GDM1 (cell line): ENCODE data around the gene MRPS7.
"Not testable (repeated sequence)": the region's sequence is repeated elsewhere in the genome, so short reads cannot be mapped to it uniquely, and the experiment has no call there.

Source experiments
- DNase-seq: peaks from one replicate; lab custom pipeline; 2025; lab: John Stamatoyannopoulos, UW

MRPS7 gene

DNA sequence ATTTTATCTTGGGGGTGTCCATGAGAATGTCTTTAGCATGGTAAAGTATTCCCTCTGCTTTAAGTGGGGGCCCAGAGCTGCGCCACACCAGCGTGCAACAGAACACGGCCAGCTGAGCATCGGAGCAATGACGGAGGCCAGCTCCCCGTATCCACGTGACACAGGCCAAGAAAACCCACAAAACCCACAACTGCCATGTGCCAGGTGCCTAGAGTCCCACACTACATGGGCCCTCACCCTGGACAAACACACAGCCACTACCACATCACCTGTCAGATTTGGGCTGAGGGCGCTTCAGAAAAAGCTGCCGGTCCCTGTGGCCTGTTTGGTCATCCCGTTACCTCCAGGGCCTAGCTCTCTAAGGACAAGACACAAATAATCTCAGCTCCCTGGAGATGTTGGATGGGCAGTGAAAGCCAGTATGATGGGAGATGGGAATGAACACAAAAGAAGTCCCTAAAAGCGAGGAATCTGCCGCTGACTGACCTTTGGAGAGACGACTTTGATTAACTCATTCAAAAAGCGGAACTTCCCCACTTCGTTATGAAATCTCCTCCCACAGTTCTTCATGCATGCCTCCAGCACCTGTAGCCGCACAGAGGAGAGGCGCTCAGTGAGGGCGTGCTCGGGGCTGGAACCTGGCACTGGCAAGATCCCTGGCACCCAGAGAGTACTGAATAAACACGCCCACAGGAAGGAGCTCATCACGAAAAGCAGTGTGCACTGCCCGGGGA is 17.4 kb upstream of the MRPS7 start:
- DNase-seq, result no peak

- no peak for DNase-seq
Measured at GRCh38 chr17:75245011-75245410, 16.7 kb upstream of the MRPS7 start.

DNA sequence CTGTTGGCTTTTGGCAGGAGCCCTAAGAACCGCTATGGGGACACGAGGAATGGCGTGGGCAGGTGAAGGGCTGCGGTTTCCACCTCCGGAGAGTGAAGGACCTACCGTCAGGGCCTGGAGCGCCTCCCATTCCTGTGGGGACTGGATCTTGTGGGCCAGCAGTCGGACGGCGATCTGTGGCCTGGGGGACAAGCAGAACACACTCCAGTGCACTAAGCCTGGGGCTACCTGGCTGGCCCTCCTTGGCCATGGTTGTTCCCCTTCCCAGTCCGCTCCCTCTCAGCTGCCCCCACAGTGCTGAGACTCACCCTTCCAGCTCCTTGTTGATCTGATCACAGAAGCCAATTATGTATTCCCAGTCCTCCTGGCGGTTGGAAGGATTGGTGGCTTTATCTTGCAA is 15.3 kb upstream of the MRPS7 start:
- DNase-seq, result no peak

DNA sequence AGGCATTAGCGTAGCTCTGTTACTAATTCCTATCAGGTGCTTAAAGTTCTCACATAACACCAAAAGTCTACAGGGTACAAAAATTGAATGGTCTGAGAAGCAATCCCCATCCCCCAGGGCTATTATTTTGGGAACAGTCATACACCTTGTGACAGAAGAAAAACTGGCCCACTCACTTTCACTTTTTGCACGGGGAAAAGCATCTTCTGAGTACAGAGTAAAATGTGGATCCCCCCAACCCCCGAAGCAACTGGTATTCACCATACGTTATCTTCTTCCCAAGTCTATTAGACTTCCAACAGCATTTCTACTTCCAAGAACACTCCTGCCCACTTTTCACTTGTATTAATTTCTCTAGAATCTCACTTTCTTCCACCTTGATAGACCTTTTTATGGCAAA is 12.1 kb upstream of the MRPS7 start:
- DNase-seq, result no peak

- DNase-seq, result no peak
Measured at GRCh38 chr17:75250009-75250471, 11.6 kb upstream of the MRPS7 start.

- DNase-seq, result no peak
Measured at GRCh38 chr17:75252039-75252816, 9.5 kb upstream of the MRPS7 start.

DNA sequence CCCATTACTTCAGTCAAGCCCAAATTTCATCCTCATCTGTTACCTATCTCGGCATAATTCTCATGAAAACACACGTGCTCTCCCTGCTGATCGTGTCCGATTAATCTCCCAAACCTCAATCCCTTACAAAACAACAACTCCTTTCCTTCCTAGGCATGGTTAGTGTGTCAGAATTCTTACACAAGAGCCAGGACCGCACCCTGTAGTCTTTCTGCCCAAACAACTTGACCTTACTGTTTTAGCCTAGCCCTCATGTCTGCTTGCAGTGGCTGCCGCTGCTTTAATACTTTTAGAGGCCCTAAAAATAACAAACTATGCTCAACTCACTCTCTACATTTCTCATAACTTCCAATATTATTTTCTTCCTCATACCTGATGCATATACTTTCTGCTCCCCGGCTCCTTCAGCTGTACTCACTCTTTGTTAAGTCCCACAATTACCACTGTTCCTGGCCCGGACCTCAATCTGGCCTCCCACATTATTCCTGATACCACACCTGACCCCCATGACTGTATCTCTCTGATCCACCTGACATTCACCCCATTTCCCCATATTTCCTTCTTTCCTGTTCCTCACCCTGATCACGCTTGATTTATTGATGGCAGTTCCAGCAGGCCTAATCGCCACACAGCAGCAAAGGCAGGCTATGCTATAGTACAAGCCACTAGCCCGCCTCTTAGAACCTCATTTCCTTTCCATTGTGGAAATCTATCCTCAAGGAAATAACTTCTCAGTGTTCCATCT is 5.6 kb upstream of the MRPS7 start:
- DNase-seq, result not testable (repeated sequence)

DNA sequence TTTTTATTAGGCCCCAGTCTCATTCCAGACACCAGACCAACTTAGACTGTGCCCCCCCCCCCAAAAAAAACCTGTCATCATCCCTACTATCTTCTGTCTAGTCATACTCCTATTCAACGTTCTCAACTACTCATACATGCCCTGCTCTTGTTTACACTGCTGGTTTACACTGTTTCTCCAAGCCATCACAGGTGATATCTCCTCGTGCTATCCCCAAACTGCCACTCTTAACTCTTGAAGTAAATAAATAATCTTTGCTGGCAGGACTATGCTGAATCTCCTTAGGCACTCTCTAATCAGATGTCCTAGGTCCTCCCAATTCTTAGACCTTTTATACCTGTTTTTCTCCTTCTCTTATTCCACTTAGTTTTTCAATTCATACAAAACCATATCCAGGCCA is 4.5 kb upstream of the MRPS7 start:
- DNase-seq, result not testable (repeated sequence)

GRCh38 chr17:75260641-75261335 is 891 bp upstream of the MRPS7 start:
- DNase-seq, result no peak

DNA sequence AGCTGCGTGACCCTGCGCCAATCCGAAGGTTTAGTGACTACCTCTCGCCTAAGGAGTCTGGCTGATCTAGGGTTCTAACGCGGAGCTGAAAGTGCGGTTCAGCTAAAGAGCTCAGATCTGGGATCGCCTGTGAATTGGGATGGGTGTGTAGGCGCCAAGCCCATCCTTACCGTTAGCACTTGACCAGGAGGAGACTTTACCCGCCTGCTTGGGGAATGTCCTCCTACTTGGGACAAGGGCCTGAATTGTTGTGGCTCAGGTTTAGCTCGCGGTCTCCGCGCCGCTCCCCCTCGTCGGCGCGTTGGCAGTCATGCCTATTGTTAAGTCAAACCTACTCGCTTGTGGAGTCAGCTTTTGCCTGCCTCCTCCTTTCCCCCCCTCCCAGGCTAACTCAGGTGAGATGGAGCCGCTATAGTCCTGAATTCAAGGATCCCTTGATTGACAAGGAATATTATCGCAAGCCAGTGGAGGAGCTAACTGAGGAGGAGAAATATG is 480 bp downstream of the MRPS7 start:
- no peak for DNase-seq

DNA sequence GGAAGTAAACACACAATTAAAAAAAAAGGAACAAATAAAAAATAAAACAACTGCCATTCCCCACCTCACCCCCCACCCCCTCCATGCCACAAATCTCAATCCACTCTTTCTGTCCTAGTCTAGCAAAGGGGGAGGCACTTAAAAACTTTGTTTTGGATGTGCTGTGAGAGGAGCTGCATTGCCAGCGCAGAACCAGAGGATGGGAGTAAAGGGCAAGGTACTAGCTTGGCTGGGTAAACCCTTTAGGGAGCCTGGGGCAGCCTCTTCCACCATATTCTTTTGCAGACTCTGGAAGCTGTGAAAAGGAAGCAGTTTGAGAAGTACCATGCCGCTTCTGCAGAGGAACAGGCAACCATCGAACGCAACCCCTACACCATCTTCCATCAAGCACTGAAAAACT is 1.4 kb downstream of the MRPS7 start:
- DNase-seq, result no peak

GRCh38 chr17:75265614-75266315 is 4.1 kb downstream of the MRPS7 start:
- DNase-seq, result no peak

DNA sequence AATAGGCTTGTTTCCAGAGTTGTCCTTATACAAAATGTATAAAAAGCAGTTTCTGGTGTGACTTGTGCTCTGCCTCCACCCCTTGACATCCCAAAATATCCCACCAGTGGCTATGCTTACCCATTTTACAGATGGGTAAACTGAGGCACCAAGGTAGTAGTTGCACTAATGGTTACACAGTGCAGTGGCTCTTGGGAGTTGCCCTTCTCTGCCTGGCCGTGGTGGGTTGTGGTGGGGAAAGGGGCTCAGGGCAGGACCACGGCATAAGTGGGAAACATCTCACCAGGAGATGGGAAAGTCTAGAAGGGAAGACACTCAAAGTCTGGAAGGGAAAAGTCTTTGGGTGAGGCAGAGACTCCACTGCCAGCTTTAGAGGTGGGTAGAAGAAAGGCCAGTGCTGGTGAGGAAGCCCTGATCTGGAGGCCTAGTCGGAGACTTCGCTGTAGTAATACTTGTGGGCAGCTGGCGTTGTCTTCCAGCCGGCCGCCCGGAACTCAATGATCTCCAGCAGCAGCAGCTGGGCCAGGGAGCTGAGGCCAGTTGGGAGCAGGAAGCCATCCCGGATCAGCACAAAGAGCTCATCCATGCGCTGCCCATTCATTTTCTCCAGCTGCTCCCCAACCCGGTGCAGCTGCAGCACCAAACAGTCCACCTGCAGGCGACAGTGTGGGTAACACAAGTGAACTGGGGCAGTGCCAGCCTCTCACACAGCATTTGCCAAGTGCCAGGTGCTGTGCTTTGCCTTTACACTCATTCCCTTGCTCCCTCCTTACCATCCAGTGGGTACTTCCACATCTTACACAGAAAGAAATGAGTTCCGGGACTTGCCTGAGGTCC is 4.9 kb downstream of the MRPS7 start:
- no peak for DNase-seq

DNA sequence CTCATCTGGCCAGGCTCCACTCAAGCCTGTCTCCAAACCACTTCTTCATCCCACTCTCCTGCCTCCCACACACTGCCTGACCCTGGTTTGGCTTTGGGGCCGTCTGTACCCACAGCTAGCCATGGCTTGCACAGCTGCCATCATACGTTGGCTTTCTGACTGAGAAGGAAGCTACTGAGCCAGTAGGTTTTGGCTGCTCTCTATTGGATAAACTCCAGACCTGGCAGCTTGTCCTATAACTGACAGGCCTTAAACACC is 5.4 kb downstream of the MRPS7 start:
- no peak for DNase-seq

DNA sequence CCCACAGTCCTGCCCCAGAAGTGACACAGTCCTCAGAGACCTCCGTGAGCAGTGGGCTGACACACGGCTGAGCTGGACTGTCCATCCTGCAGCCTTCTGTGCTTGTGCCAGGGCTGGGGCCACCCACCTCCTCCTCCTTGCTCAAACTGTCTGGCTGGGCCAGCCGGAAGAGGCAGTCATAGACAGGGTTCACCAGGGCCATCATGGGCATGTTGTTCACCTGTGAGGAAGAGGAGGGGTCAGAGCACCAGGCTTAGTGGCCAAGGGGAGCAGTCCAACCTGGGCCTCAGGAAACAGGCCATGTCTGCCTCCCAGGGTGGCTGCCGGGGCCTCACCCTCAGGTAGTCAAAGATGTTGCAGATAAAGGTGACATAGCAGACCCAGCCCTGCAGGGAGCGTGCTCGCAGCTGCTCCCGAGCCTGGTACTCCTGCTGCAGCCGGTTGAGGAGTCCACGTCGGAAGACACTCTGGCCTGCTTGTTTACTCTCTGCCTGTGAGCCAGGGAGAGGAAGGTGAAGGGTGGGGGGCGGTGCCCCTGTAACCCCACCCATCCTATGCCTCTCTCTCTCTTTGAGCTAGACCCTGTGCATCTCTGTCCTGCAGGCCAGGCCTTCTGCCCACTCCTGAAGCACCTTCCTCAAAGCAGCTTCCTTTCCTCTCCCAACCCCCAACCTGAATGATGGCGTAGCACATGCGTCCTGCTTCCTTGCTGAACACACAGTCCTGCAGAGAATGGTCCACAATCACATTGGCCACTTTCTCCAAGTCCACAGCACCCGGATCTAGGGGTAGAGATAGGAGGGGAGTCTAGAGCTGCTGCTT is 5.9 kb downstream of the MRPS7 start:
- DNase-seq, result no peak

GRCh38 chr17:75269844-75270217 is 8.2 kb downstream of the MRPS7 start:
- no peak for DNase-seq

GRCh38 chr17:75270218-75270965 is 8.7 kb downstream of the MRPS7 start:
- DNase-seq, result peak; percentile 56

DNA sequence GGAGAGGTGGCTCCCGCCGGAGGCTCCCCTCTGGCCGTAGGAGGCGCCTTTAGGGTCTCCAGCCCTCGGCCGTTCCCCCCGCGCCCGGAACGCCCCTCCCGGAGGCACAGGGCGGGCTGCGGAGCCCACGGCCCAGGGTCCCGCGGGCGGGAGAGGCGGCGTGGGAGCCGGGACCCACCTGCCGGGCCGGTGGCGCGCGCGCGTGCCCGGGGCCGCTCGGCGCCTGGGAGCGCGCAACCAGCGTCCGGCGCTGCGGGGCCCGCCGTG is 9.2 kb downstream of the MRPS7 start, which contains the start of gene MIF4GD:
TSS of gene MIF4GD (minus strand) at position 266 of the 267 bp plus-strand sequence. CDS start 1,036 bp downstream, outside the sequence.
- no peak for DNase-seq
